Measurements from ENCODE around the gene SPEM1.
A peak's percentile ranks its signal among the peaks of the same experiment; 100 is the strongest.

- TF ChIP-seq POLR2A (IDR thresholded peaks at IDR 0.05), result peak in 2 of 3 donors; percentile 18 to 37
- TF ChIP-seq CTCF (IDR thresholded peaks at IDR 0.05), result peak in 2 of 7 experiments; percentile 16 to 38
Measured at GRCh38 chr17:7470457-7470973, 50.4 kb downstream of the SPEM1 start.

Data from body of pancreas (tissue), 4 donors.